ENCODE data around the gene PER3. TPM values are rescaled to one million over a fixed set of nuclear protein-coding genes. Genes with fewer than 3 reads are reported as not detected.

Gene PER3
- total and polyA plus RNA-seq, 10 of the 15 experiments (the other 5 are each of a cell fraction or from before 2014, with no cell fraction given), result 0.06 to 0.64 (median 0.13) TPM; not detected in 1

DNA sequence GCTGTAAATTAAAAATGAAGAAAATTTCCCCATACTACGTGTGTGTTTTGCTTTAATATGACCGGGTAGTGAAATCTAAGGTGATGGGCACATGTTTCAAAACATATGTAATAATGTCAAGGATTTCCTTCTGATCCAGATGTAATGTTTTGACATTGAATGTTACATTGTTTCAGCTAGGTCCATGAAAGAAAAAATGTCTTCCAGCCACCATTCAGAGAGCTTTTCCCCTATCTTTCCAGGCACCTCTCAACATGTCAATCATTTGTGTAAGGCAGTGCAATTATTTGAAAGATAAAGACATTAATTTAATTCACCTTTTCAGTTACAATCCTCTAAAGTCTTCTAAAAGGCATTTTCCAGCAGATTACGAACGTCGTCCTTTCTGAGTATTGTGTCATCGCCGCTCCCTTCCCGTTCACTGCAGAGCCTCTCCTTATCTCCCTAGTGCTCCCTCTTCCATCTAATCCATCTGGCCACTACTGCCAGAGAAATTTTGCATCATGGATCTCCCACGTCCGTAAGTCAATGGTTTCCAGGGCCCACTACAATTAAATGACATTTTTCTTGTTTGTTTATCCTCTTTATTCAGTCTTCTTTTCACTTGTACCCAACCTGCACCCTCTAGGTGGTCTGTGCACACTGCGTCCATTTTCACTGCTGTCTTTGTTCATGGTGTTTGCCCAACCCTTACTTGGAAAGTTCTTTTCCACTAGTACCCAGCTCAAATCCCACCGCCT, 14.2 kb upstream of the PER3 start:
- no peaks in the 10 kb centered on the region for H3K4me1 ChIP-seq (ENCODE audit: control insufficient read depth, insufficient read depth, low read length)
- FAIRE-seq, result no peak
- no peak for ATAC-seq
- in situ Hi-C loops (cut with MboI) (no loop called here), intact Hi-C loops (cut with micrococcal nuclease; ENCODE audit: unreplicated experiment) (no loop called here)
- H3K9me3 ChIP-seq (replicated peaks; ENCODE audit: control insufficient read depth, insufficient read depth, low read length), result no peaks in the 10 kb centered on the region
- no peaks in the 10 kb centered on the region for H4K20me1 ChIP-seq (ENCODE audit: control insufficient read depth, insufficient read depth)
- BruUV-seq (replicated peaks), result no TSS peak
- H3K4me2 ChIP-seq (ENCODE audit: control insufficient read depth, insufficient read depth), result no peak overlapping the region
- ChIA-PET SMC1A (ENCODE audit: uncharacterized antibody, unreplicated experiment) (interaction anchor here (1.2 kb wide), 1 partner anchor 17 kb away, joined by 6 read pairs; no protein-coding TSS in a partner anchor), POLR2A (no interaction called here), RAD21 (ENCODE audit: unreplicated experiment) (no interaction called here), CTCF (interaction anchor here (3.5 kb wide), 1 partner anchor 16 kb away, joined by 28 read pairs; no protein-coding TSS in a partner anchor)
- H3K79me2 ChIP-seq (ENCODE audit: control insufficient read depth, insufficient read depth, low read length), result peaks cover 16% of the 10 kb centered on the region
- H3K36me3 ChIP-seq (ENCODE audit: control insufficient read depth in 2 of 2, insufficient read depth in 2 of 2, low read length in 1 of 2), result 0 out of 4 replicates have a peak, but pooled peaks cover 0 to 4% of the 10 kb centered on the region in 2 experiments
- no peak overlapping the region for H3K4me3 ChIP-seq
- no peak overlapping the region for H3K27ac ChIP-seq (ENCODE audit: control insufficient read depth, insufficient read depth)
- no peak overlapping the region for H2AFZ ChIP-seq (ENCODE audit: control insufficient read depth, low read depth, low read length)
- no peak for DNase-seq (ENCODE audit: low read depth, low spot score)
- H3K9ac ChIP-seq (ENCODE audit: control insufficient read depth, insufficient read depth, low read length), result no peak overlapping the region
- WGBS (ENCODE audit: insufficient coverage, insufficient replicate concordance, low lambda C conversion rate, missing lambda C conversion rate), result 68% methylated on average over 12 of the region's 12 CpGs
- TF ChIP-seq, protein P1, sequence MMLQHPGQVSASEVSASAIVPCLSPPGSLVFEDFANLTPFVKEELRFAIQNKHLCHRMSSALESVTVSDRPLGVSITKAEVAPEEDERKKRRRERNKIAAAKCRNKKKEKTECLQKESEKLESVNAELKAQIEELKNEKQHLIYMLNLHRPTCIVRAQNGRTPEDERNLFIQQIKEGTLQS (IDR thresholded peaks at IDR 0.05; ENCODE audit: borderline replicate concordance, extremely low read depth, low read depth, low read length), result no peak
- TF ChIP-seq, protein P2, sequence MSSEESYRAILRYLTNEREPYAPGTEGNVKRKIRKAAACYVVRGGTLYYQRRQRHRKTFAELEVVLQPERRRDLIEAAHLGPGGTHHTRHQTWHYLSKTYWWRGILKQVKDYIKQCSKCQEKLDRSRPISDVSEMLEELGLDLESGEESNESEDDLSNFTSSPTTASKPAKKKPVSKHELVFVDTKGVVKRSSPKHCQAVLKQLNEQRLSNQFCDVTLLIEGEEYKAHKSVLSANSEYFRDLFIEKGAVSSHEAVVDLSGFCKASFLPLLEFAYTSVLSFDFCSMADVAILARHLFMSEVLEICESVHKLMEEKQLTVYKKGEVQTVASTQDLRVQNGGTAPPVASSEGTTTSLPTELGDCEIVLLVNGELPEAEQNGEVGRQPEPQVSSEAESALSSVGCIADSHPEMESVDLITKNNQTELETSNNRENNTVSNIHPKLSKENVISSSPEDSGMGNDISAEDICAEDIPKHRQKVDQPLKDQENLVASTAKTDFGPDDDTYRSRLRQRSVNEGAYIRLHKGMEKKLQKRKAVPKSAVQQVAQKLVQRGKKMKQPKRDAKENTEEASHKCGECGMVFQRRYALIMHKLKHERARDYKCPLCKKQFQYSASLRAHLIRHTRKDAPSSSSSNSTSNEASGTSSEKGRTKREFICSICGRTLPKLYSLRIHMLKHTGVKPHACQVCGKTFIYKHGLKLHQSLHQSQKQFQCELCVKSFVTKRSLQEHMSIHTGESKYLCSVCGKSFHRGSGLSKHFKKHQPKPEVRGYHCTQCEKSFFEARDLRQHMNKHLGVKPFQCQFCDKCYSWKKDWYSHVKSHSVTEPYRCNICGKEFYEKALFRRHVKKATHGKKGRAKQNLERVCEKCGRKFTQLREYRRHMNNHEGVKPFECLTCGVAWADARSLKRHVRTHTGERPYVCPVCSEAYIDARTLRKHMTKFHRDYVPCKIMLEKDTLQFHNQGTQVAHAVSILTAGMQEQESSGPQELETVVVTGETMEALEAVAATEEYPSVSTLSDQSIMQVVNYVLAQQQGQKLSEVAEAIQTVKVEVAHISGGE (CRISPR knock-in tag; IDR thresholded peaks at IDR 0.05), result no peak
- TF ChIP-seq, protein P3, sequence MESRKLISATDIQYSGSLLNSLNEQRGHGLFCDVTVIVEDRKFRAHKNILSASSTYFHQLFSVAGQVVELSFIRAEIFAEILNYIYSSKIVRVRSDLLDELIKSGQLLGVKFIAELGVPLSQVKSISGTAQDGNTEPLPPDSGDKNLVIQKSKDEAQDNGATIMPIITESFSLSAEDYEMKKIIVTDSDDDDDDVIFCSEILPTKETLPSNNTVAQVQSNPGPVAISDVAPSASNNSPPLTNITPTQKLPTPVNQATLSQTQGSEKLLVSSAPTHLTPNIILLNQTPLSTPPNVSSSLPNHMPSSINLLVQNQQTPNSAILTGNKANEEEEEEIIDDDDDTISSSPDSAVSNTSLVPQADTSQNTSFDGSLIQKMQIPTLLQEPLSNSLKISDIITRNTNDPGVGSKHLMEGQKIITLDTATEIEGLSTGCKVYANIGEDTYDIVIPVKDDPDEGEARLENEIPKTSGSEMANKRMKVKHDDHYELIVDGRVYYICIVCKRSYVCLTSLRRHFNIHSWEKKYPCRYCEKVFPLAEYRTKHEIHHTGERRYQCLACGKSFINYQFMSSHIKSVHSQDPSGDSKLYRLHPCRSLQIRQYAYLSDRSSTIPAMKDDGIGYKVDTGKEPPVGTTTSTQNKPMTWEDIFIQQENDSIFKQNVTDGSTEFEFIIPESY (IDR thresholded peaks at IDR 0.05), result no peak
- TF ChIP-seq NFXL1 (IDR thresholded peaks at IDR 0.05; ENCODE audit: borderline replicate concordance) (no peak), EED (IDR thresholded peaks at IDR 0.05; ENCODE audit: low read depth) (no peak), CBX5 (IDR thresholded peaks at IDR 0.05; ENCODE audit: low read depth) (no peak), GATAD2B (conservative IDR thresholded peaks at IDR 0.05; ENCODE audit: low read depth) (no peak), SMAD1 (IDR thresholded peaks at IDR 0.05; ENCODE audit: low read depth, partially characterized antibody) (no peak), ZSCAN29 (IDR thresholded peaks at IDR 0.05) (no peak), RB1 (IDR thresholded peaks at IDR 0.05; ENCODE audit: borderline replicate concordance) (no peak), ZNF207 (IDR thresholded peaks at IDR 0.05; ENCODE audit: borderline replicate concordance) (no peak), SMC3 (IDR thresholded peaks at IDR 0.05; ENCODE audit: borderline replicate concordance, low read length) (no peak), LARP7 (IDR thresholded peaks at IDR 0.05) (no peak), SIN3A (IDR thresholded peaks at IDR 0.05; ENCODE audit: low read depth, low read length) (no peak), EGR1 (IDR thresholded peaks at IDR 0.05; ENCODE audit: borderline replicate concordance in 1 of 2, low read depth in 2 of 2, low read length in 2 of 2) (no peak)
- TF ChIP-seq, protein P4, sequence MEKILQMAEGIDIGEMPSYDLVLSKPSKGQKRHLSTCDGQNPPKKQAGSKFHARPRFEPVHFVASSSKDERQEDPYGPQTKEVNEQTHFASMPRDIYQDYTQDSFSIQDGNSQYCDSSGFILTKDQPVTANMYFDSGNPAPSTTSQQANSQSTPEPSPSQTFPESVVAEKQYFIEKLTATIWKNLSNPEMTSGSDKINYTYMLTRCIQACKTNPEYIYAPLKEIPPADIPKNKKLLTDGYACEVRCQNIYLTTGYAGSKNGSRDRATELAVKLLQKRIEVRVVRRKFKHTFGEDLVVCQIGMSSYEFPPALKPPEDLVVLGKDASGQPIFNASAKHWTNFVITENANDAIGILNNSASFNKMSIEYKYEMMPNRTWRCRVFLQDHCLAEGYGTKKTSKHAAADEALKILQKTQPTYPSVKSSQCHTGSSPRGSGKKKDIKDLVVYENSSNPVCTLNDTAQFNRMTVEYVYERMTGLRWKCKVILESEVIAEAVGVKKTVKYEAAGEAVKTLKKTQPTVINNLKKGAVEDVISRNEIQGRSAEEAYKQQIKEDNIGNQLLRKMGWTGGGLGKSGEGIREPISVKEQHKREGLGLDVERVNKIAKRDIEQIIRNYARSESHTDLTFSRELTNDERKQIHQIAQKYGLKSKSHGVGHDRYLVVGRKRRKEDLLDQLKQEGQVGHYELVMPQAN (conservative IDR thresholded peaks at IDR 0.05), result no peak
- no peaks in the 10 kb centered on the region; a peak in 1 of 4 replicates for H3K27me3 ChIP-seq (replicated peaks in 1 of 2; ENCODE audit: control insufficient read depth in 2 of 2, insufficient read depth in 2 of 2, low read length in 1 of 2)
